CD4-positive, alpha-beta T cell treated with Interleukin-15 for 4 hours (primary cell): ENCODE data around the gene PLK5.
A peak's percentile ranks its signal among the peaks of the same experiment; 100 is the strongest.

Experiments
- DNase-seq: peaks from one replicate; pipeline ENCODE4 v3.0.0-alpha.2; 2020; ENCODE audit warnings: low spot score

Gene PLK5

GRCh38 chr19:1555487-1556389 is 31.9 kb downstream of the PLK5 start:
- DNase-seq = no peak

- no peak for DNase-seq
Measured at GRCh38 chr19:1556390-1557070, 32.7 kb downstream of the PLK5 start.

- DNase-seq = no peak
Measured at GRCh38 chr19:1558552-1558951, 34.7 kb downstream of the PLK5 start.

- DNase-seq = no peak
Measured at GRCh38 chr19:1560286-1560882, 36.5 kb downstream of the PLK5 start.

GRCh38 chr19:1561236-1561842 is 37.5 kb downstream of the PLK5 start:
- DNase-seq = no peak

- no peak for DNase-seq
Measured at GRCh38 chr19:1563251-1563650, 39.4 kb downstream of the PLK5 start.

GRCh38 chr19:1566392-1567115 is 42.7 kb downstream of the PLK5 start:
- DNase-seq = no peak

- DNase-seq = no peak
Measured at GRCh38 chr19:1567116-1567847, 43.4 kb downstream of the PLK5 start.

- DNase-seq = no peak
Measured at GRCh38 chr19:1567848-1568227, 44.0 kb downstream of the PLK5 start.

- peak; percentile 80 for DNase-seq
Measured at GRCh38 chr19:1568320-1569019, 44.6 kb downstream of the PLK5 start, which contains the start of gene MEX3D. TSS of gene MEX3D (minus strand) at chr19:1568325. CDS start at chr19:1568058, 267 bp downstream.

GRCh38 chr19:1569997-1570396 is 46.1 kb downstream of the PLK5 start:
- no peak for DNase-seq

GRCh38 chr19:1570836-1571235 is 47.0 kb downstream of the PLK5 start:
- no peak for DNase-seq

- no peak for DNase-seq
Measured at GRCh38 chr19:1571358-1571757, 47.5 kb downstream of the PLK5 start.

GRCh38 chr19:1572795-1573194 is 48.9 kb downstream of the PLK5 start:
- DNase-seq = no peak

GRCh38 chr19:1574354-1575136 is 50.7 kb downstream of the PLK5 start:
- DNase-seq = no peak

- DNase-seq = no peak
Measured at GRCh38 chr19:1575323-1576241, 51.7 kb downstream of the PLK5 start.

GRCh38 chr19:1576242-1577089 is 52.6 kb downstream of the PLK5 start:
- DNase-seq = no peak
